ENCODE data around the gene MED16. TPM values are rescaled to one million over a fixed set of nuclear protein-coding genes. Genes with fewer than 3 reads are reported as not detected.

MED16 gene
- total RNA-seq, 1 experiment from 2014 or later: 83.1 TPM

DNA sequence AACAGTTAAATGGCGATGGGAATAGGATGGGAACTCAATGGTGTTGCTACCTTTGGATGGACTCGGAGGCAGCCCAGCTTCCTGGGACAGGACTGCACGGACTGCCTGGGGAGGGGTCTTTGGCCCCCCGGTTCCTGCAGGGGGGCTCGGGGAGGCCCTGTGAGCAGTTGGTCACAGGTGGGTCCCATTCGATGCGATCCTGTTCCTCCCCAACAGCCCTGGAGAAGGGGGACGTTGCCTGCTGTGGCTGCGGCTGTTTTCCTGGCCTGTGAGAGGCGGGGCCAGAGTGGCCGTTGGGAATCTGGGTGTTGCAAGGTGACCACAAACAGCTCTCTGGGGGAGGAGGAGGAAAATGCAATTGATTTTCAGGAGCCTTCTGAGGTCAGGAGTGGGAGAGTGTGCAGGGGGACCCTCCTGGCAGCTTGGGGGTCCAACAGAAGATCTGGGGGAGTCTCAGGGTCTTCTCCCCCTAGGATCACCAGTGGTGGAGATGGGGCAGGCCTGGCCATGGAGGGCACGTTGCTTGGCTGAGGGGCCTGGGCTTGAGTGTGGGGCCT is 69.3 kb downstream of the MED16 start:
- Histone ChIP-seq H3K4me2 (ENCODE audit: insufficient read depth, insufficient read length, low read length) (no peak overlapping the region), H4K5ac (ENCODE audit: insufficient read length, low read depth, low read length) (no peak overlapping the region), H3K23ac (ENCODE audit: insufficient read length, low read depth, low read length) (no peak overlapping the region), H3K14ac (ENCODE audit: insufficient read depth, low read length) (no peak overlapping the region), H2AFZ (ENCODE audit: low read length) (no peak overlapping the region), H4K91ac (ENCODE audit: insufficient read length, low read depth, low read length) (no peak overlapping the region), H3K23me2 (ENCODE audit: insufficient read length, low read depth, low read length, poor library complexity, severe bottlenecking) (no peaks in the 10 kb centered on the region), H3K4ac (ENCODE audit: low read depth, low read length) (no peak overlapping the region), H3K9ac (ENCODE audit: extremely low read depth, insufficient read length, low read length) (no peak overlapping the region), H4K8ac (replicated peaks; ENCODE audit: insufficient read length, low read depth, low read length) (no peak overlapping the region), H2BK5ac (ENCODE audit: insufficient read length, low read length) (no peak overlapping the region), H2AK5ac (ENCODE audit: insufficient read length, low read length) (no peak overlapping the region), H3K9me3 (ENCODE audit: control insufficient read depth, low read depth, low read length) (no peaks in the 10 kb centered on the region), H3T11ph (ENCODE audit: low read length) (no peak overlapping the region), H2BK15ac (ENCODE audit: low read depth, low read length) (no peak overlapping the region), H4K20me1 (ENCODE audit: control insufficient read depth, insufficient read depth, insufficient read length) (no peaks in the 10 kb centered on the region), H3K27ac (ENCODE audit: insufficient read length, low read depth, low read length) (no peak overlapping the region), H3K27me3 (ENCODE audit: insufficient read depth, low read length) (no peaks in the 10 kb centered on the region), H3K79me1 (ENCODE audit: insufficient read depth, low read depth, low read length, poor library complexity, severe bottlenecking) (no peaks in the 10 kb centered on the region), H2BK120ac (ENCODE audit: low read depth, low read length, poor library complexity, severe bottlenecking) (no peak overlapping the region), H3K4me1 (ENCODE audit: insufficient read depth, low read length) (no peaks in the 10 kb centered on the region; the same call in 1 of the 2 replicates), H2BK20ac (ENCODE audit: low read depth, low read length, poor library complexity, severe bottlenecking) (no peak overlapping the region), H3K56ac (ENCODE audit: insufficient read length, low read depth, low read length) (no peak overlapping the region), H3K79me2 (ENCODE audit: insufficient read depth, low read length) (no peaks in the 10 kb centered on the region), H3K18ac (ENCODE audit: insufficient read length, low read depth, low read length) (no peak overlapping the region), H2BK12ac (ENCODE audit: insufficient read length, low read depth, low read length) (no peak overlapping the region)
- Mint-ChIP-seq H3K9me3 (no peaks in the 10 kb centered on the region), H3K27me3 (ENCODE audit: low read depth) (peaks cover 5% of the 10 kb centered on the region), H3K36me3 (ENCODE audit: insufficient read depth in 1 of 3, low read depth in 3 of 3) (peaks cover 0 to 7% (median 6%) of the 10 kb centered on the region in 3 experiments; a peak in 4 of 7 replicates), H3K4me3 (peak overlapping the region; percentile 50 to 74; a peak in 2 of 5 replicates), H3K4me1 (peaks cover 7 to 11% of the 10 kb centered on the region in 2 experiments), H3K27ac (peak overlapping the region in 2 of 3 experiments; percentile 20 to 89; a peak in 3 of 7 replicates)
- peak; percentile 43 for DNase-seq
- WGBS (ENCODE audit: extremely low coverage, insufficient read length, low lambda C conversion rate): no CpG with 5 or more reads among the region's 12 CpGs
- TF ChIP-seq, protein P1, sequence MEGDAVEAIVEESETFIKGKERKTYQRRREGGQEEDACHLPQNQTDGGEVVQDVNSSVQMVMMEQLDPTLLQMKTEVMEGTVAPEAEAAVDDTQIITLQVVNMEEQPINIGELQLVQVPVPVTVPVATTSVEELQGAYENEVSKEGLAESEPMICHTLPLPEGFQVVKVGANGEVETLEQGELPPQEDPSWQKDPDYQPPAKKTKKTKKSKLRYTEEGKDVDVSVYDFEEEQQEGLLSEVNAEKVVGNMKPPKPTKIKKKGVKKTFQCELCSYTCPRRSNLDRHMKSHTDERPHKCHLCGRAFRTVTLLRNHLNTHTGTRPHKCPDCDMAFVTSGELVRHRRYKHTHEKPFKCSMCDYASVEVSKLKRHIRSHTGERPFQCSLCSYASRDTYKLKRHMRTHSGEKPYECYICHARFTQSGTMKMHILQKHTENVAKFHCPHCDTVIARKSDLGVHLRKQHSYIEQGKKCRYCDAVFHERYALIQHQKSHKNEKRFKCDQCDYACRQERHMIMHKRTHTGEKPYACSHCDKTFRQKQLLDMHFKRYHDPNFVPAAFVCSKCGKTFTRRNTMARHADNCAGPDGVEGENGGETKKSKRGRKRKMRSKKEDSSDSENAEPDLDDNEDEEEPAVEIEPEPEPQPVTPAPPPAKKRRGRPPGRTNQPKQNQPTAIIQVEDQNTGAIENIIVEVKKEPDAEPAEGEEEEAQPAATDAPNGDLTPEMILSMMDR (conservative IDR thresholded peaks at IDR 0.05): no peak

Measured in H9 (cell line).